ENCODE data around the gene SERPINA12.

The SERPINA12 gene

DNA sequence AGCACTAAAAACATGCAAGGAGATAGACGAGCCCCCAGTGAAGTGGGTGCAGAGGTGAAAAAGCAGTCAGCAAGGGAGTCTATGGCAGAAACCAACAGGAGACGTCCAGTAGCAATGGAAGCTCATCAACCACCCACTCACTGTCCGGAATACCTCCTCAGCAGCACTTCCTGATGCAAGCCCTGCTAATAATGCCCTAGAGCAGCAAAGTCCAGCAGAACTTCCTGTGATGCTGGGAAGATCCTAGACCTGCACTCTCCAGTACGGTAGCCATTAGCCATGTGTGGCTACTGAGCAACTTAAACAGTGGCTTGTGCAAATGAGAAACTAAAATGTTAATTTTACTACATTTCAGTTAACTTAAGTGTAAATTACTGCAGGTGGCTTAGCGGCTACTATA is 44.2 kb downstream of the SERPINA12 start:
- no peak for DNase-seq (ENCODE audit: low read depth)

- DNase-seq (ENCODE audit: low read depth): no peak
Observed at GRCh38 chr14:94464290-94464689, 45.0 kb downstream of the SERPINA12 start.

DNA sequence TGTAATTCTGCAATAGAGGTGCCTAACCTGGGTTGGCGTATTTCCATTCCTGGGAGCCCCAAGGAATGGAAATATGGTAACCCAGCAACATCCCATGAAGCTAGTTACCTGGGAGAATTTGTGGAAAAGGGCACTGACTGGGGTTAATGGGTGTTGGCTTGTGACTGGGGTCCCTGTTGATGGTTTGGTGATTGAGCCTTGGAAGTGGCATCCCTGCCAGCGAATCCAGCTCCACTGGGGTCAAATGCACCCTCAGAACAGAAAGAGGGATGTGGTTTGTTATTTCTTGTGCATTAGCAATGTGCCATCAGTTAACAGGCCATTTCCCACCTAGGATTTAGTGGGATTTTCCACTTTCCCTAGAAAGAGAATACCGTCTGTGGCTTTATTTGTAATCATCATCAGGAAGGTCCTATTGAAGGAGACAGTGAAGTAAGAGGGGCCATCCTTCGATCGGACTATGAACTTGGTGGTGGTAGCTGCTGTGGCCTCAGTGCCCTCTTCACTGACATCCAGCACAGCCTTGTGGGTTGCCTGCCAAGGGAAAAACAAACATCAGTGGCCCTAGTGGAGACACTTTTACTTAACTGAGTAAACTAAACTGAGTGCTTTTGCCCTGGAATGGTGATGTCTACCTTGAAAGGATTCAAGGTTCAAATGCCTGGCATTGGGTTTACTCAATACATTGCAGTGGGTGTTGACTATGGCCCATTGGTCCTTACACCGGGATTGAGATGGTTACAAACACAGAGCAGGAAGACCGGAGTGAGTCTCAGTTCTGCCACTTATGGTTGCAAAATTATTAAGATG is 46.3 kb downstream of the SERPINA12 start:
- DNase-seq (ENCODE audit: low read depth): no peak

DNA sequence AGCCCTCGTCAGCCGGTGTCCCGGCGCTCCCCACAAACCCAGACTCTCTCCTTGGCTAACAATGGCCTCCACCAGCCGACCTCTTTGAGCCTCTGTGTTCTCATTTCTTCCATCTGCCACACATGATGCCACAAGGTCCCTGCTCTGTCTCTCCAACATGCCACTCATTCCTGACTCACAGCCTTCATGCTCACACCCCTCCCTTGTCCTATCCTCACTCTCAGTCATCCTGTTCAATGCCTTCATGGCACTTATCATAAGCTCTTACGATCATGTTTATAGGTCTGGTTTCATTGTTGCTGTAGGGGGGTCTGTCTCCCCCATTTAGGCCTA is 47.1 kb downstream of the SERPINA12 start:
- no peak for DNase-seq (ENCODE audit: low read depth)

- DNase-seq (ENCODE audit: low read depth): no peak
Observed at GRCh38 chr14:94461526-94462218, 47.6 kb downstream of the SERPINA12 start.

GRCh38 chr14:94460631-94461416 is 48.4 kb downstream of the SERPINA12 start:
- DNase-seq (ENCODE audit: low read depth): no peak

DNA sequence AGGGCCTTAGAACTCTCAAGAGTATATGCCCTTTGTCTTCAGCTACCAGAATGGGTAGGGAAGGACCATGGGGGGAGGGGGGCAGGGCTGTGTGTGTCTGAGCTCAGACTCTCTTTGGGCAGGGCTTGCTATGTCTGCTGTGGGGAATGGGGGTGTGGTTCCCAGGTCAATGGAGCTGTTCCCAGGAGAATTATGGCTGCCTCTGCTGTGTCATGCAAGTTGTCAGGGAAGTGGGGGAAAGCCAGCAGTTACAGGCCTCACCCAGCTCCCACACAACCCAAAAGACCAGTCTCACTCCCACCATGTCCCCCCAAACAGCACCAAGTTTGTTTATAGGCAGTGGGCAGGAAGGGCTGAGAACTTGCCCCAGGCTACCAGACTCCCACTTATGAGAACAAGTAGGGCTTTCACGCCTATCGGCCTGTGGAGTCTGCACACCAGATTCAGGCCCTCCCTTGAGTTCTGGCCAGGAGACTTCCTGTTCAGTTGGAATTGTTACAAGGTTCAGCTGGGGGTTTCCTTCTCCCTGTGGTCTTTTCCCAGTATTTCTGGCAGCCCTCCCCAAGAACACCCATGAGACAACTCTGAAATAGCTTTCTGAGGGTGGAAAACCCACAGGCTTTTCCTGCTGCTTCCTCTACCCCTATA is 50.6 kb downstream of the SERPINA12 start:
- DNase-seq (ENCODE audit: low read depth): no peak

GRCh38 chr14:94458096-94458495 is 51.2 kb downstream of the SERPINA12 start:
- DNase-seq (ENCODE audit: low read depth): no peak

DNA sequence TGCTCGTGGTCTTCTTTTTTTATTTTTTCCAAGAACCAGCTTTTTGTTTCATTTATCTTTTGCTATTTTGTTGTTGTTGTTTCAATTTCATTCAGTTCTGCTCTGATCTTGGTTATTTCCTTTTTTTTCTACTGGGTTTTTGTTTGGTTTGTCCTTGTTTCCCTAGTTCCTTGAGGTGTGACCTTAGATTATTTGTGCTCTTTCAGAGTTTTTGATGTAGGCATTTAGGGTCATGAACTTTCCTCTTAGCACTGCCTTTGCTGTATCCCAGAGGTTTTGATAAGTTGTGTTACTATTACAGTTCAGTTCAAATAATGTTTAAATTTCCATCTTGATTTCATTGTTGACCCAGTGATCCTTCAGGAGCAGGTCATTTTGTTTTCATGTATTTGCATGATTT is 53.3 kb downstream of the SERPINA12 start:
- DNase-seq (ENCODE audit: low read depth): no peak

DNA sequence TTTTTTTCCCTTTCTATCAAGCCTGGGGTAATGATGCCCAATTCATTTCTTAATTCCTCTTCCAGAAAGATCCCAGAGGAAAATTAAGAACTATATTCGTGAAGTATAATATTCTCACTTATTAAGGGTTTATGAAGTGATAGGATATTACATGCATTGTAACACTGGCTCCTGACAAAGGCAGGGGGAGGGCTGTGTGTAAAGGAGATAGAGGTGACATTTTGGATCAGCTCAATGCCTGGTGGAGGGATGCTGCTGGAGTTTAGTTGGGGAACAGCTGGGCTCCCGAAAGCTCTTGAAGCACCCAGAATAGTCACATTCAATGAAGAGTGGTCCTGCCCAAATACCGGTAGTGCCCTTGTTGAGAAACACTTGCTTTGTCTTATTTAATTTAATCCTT is 57.4 kb downstream of the SERPINA12 start:
- no peak for DNase-seq (ENCODE audit: low read depth)

GRCh38 chr14:94451091-94451771 is 58.0 kb downstream of the SERPINA12 start:
- no peak for DNase-seq (ENCODE audit: low read depth)

GRCh38 chr14:94450722-94451090 is 58.6 kb downstream of the SERPINA12 start:
- DNase-seq (ENCODE audit: low read depth): no peak

GRCh38 chr14:94449930-94450329 is 59.3 kb downstream of the SERPINA12 start:
- DNase-seq (ENCODE audit: low read depth): no peak

DNA sequence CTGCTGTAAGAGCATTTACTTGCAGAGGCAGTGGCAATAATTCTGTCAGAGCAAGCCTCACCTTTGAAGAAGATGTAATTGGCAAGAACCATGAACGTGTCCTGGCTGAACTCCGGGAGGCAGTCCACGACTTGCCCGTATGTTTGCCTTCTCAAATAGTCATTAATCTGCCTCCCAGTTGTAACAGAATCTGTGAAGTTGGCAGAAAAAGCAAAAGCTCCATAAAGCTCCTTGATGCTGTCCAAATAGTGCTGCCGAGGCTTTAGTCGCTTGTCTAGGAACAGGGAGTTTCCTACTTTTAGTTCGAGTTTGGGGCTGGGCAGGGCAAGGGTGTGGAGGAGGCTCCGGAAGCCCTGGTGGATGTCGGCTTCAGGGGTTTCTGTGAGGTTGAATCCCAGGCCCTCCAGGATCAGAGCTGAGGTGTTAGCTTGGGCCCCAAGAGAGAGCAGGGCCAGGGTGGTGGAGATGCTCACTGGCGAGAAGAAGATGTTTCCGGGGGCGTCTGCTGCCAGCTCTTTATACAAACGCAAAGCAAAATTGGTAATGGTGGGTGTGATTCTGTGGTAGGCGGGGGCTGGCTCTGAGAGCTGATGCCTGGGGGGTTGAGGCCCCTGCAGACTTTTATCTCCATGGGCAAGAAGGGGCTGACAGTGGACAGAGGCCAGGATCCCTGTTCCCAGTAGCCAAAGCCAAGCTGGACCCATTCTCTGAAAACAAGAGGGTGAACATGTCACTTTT is 61.0 kb downstream of the SERPINA12 start:
- no peak for DNase-seq (ENCODE audit: low read depth)

DNA sequence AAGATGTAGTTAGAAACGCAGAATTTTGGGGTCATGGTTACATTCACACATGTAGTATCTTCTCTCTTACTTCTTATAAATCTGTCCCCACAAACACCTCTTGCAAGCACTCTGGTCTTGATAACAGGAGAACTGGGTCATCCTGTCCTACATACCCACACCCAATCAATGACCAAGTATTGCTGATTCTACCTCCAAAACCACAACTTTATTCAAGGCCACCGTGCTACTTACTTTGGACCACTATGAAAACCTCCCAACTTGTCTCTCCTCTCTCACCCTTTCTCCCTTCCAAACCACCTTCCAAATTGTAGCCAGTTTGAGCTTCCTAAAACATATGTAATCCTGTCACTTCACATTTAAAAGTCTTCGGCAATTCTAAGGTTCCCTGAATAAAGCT is 62.1 kb downstream of the SERPINA12 start:
- DNase-seq (ENCODE audit: low read depth): no peak

- DNase-seq (ENCODE audit: low read depth): no peak
Observed at GRCh38 chr14:94446126-94446525, 63.1 kb downstream of the SERPINA12 start.

DNA sequence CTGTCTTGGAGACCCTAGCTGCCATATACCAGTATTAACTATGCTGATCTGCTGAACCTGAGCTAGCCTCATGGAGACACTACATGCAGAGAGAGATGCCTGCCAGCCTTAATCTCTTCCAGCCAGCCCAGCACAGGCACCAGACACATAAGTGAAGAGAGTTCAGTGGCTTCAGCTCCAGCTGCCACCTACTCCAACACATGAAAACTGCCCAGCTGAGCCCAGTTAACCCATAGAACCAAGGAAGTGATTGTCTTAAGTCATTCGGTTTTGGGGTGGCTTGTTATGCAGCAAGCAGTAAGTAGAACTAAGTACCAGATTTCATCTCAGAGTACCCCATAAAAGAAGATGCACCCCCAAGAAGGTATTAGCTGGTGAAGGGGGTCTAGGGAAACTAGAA is 64.3 kb downstream of the SERPINA12 start:
- no peak for DNase-seq (ENCODE audit: low read depth)

GRCh38 chr14:94441531-94442205 is 67.6 kb downstream of the SERPINA12 start:
- DNase-seq (ENCODE audit: low read depth): no peak

DNA sequence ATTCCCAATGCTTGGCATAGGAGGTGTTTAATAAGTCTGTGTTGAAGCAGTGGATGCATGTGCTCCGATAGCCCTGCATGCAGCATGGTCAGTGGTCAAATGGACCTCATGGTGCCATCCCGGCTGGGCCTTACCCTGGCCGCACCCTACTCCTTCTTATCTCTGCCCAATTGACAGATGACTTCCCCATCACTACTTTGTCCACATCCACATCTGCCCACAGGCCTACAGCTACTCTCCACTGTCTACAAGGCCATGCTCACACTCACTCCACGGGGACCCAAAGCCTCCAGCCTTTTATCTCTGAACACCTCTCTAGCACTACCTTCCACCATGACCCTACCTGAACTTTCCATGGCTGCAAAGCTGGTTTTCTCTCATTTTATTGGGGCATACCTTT is 68.1 kb downstream of the SERPINA12 start:
- no peak for DNase-seq (ENCODE audit: low read depth)

DNA sequence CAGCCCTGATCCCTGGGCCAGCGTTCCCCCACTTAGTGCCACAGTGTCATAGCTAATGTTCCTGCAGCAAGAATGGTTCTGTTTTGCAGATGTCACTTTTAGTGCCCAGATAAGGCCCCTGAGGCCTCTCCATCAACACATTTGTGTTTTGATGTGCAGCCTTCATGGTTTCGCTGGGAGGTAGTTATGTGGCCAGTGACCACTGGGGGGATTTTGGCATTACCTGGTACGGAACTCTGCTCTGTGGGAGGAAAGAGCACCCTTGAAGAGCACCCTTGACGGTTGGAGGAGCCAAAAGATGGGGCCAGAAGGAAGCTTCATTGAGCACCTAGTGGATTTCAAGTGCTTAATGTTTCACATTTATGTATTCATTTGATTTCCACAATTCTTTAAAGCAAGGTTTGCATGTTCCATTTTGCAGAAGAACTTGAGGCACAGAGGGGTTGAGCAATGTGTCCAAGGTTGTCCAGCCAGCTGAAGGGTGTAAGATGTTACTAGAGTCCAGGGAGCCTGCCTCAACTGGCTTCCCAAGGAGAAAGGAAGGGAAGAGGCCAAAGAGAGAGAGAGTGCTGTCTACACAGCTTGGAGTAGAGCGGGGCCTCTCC is 69.7 kb downstream of the SERPINA12 start:
- no peak for DNase-seq (ENCODE audit: low read depth)
